GM21619 (cell line): ENCODE data around the gene BEST1.

ENCODE experiments used
- ATAC-seq: cut with Tn5 transposase; IDR thresholded peaks from one replicate; pipeline ENCODE4 v1.9.1; 2021; ENCODE audit not compliant: unreplicated experiment

Gene BEST1

DNA sequence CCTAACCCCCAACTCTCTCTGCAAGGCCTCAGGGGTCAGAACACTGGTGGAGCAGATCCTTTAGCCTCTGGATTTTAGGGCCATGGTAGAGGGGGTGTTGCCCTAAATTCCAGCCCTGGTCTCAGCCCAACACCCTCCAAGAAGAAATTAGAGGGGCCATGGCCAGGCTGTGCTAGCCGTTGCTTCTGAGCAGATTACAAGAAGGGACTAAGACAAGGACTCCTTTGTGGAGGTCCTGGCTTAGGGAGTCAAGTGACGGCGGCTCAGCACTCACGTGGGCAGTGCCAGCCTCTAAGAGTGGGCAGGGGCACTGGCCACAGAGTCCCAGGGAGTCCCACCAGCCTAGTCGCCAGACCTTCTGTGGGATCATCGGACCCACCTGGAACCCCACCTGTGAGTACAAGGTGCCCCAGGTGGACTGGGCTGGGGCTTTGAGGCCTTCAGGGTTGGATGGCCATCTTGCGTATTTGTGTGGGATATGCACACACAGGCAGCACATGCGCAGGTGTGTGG, at the start of gene BEST1:
Gene BEST1 (plus strand): TSS at position 317 of the 513 bp plus-strand sequence. CDS start 1,456 bp downstream, outside the sequence.
- no peak for ATAC-seq

DNA sequence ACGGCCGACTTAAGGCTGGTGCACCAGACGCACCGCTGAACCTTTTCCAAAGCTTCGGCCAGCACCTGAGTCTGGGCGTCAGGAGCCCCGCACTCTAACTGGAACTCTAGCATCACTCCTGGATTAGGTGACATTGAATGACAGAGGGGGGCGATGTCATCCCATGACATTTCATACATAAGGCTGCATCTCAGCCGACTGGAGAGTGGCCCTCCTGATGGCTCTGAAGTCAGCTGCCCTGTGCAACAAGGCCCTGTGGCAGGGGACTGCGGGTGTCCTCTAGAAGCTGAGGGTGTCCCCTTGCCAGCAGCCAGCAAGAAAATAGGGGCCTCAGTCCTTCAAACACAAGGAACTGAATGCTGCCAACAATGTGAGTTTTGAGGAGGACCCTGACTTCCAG, 48.8 kb upstream of the BEST1 start:
- no peak for ATAC-seq

DNA sequence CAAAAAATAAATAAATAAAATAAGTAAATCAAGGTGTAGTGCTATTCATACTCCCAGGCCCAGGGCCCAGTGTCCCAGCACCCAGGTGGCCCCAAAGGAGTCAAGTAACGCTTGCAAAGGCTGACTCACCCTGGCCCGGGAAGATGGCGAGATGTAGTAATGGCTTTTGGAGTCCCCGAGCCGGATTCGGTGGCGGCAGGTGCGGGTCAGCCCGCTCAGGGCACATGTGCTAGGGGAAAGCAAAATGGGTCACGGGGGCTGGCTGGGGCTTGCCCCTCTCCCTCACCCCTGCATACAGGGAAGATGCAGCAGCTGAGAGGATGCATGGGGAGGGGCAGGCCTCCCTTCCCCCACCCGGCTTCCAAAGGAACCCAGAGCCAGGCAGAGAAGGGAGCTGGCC, 47.8 kb upstream of the BEST1 start:
- no peak for ATAC-seq

- ATAC-seq, result no peak
These were observed 46.3 kb upstream of the BEST1 start for GRCh38 chr11:61903845-61904244.

GRCh38 chr11:61904539-61905048, 45.6 kb upstream of the BEST1 start:
- ATAC-seq, result no peak

DNA sequence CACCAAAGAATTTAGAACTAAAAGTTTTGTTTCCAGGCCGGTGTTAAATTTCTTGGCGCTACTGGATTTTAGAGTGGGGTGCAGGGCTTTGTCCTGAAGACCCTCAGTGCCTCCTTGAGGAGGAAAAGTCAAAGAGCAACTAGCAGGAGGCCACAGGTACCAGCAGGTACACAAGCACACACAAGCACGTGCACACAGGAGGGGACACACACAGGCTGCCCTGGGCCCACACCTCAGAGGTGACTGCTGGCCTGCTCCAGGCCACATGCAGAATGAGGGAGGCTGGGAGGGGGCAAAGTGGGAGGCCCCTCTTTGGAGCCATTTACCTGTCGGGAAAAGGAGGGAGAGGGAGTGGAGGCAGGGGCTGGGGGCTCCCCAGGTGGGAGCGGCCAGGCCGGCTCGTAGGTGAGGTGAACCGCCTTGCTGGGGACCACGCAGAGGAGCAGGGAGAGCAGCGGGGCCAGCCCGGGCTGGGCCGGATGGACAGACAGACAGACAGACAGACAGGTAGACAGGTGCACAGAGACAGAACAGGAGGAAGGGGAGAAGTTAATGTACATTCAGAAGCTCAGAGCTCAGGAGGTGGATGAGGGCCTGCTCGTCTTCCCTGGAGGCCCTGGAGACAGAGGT, 45.0 kb upstream of the BEST1 start:
- ATAC-seq, result no peak

- no peak for ATAC-seq
These were observed 44.2 kb upstream of the BEST1 start for GRCh38 chr11:61905801-61906521.

GRCh38 chr11:61906522-61906909, 43.6 kb upstream of the BEST1 start:
- no peak for ATAC-seq

DNA sequence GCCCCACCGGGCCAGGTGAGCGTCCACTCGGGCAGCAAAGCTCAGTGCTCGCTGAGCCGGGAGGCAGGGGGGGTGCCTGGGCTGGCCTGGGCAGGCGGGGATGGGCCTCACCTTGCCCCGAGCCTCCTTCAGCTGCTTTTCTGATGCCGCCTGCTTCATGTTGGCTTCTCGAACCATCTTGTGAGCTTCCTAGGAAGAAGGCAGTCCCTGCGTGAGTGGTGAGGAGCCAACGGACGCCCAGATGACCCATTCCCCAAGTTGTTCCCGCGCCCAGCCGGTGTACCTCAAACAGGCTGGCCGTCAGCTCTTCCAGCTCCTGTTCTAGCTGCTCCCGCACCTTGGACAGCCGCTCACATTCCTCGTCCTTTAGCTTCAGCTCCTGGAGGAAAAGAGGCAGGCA, 42.9 kb upstream of the BEST1 start:
- no peak for ATAC-seq

- no peak for ATAC-seq
These were observed 42.1 kb upstream of the BEST1 start for GRCh38 chr11:61907871-61908729.

GRCh38 chr11:61908730-61909316, 41.3 kb upstream of the BEST1 start:
- no peak for ATAC-seq

DNA sequence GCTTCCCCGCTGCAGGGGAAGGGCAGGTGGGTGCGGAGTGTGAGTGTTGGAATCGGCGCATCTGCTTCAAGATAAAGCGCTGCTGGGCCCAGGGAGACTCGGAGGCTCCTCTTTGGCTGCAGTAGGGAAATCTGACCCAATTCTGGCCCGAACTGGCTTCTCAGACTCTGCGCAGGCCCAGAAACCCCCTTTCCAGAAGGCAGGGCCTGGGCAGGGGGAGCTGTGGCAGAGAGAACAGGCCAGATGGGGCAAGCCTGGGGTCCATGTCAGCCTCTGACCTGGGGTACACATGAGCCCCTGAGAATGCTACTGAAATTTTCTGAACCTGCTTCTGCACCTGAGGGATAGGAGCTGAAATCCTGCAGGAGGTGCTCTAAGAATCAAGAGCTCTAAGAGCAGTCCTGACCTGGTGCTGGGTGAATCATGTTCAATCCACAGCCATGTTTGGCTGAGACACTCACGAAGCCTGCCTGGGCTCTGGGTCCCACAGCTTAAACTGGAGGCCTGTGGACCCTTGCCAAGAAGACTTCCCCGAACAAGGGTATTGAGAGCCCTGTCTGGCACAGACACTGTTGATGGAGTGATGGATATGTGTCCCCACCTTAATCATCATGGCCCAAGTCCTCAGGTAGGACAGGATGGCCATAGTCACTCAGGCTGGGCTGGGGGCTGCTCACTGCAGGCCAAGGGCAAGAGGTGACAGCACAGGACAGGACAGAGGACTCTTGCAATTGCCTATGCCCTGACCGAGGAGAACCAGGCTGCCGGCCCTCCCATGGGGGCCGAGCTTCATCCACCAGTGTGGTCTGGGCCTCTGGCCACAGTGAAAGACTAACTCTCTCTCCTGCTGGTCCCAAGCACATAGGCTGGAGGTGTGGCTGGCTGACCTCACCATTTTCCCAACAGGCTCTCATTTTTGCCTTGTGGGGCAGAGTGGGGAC, 39.7 kb upstream of the BEST1 start:
- ATAC-seq, result no peak

GRCh38 chr11:61911128-61911700, 38.9 kb upstream of the BEST1 start:
- ATAC-seq, result no peak

GRCh38 chr11:61911701-61912529, 38.2 kb upstream of the BEST1 start:
- ATAC-seq, result no peak

DNA sequence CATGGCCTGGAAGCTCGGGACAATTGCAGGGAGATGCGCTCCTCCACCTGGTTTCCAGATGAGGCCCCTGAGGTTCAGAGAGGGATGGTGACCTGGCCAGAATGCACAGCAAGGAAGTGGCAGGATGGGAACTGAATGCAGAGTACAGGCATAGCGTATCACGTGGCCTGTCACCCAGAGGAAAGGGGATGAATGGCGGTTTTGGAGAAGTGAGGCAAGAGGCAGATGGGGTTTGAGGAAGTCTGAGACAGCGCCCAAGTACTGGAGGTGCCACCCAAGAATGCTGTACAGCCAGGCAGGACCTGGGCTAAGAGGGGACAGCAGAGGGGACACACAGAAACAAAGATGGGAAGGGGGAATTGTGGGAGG, 37.6 kb upstream of the BEST1 start:
- no peak for ATAC-seq

- ATAC-seq, result no peak
These were observed 37.0 kb upstream of the BEST1 start for GRCh38 chr11:61912991-61913698.

DNA sequence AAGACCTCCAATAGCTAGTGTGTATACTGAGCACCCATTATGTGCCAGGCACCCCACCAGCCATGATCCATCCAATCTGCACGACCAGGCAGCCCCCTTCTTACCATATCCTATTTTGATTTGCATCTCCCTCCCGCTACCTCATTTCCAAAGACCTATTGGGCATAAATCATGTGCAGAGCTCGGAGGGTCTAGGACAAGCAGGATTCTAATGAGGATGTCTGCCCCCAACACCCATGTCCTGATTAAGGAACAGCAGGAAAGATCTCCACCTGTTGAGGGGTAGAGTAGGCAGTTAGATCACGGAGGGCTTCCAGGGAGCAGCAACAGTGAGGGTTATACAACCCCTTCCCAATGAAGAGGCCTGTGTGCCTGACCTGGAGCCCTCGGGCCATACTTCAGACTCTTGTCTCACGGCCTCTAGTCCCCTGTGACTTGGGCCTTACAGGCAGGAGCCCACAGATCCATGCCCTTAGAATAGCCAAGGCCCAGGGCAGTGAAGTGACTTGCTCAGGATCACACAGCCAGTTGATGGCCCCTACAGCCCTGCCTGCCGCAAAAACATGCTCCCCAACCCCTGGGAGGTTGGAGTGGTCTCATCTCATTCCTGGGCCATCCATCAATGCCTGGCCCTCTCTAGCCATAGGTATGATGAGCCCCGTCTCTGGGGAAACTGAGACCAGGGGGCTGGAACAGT, 36.3 kb upstream of the BEST1 start:
- ATAC-seq, result no peak
